ACC112 (cell line): Measurements from ENCODE around the gene GANC.
"Not testable (repeated sequence)": the region's sequence is repeated elsewhere in the genome, so short reads cannot be mapped to it uniquely, and the experiment has no call there.

Experiments used
- H2AFZ ChIP-seq: fragments of 200-600 bp; sonication (generic); one replicate; pipeline ENCODE4 v1.6.0; 2017; ENCODE audit warnings: antibody characterized with exemption, low read length; ENCODE audit not compliant: unreplicated experiment
- H3K27ac ChIP-seq: fragments of 200-600 bp; sonication (generic); 2 replicates; pipeline ENCODE4 v1.5.1; 2014; ENCODE audit warnings: low read depth, mild to moderate bottlenecking, antibody characterized with exemption, low read length, moderate library complexity
- H3K27me3 ChIP-seq: fragments of 200-600 bp; sonication (generic); 2 replicates; pipeline ENCODE4 v1.6.1; 2014; ENCODE audit warnings: mild to moderate bottlenecking, antibody characterized with exemption, low read length, moderate library complexity, mixed read lengths; ENCODE audit not compliant: insufficient read depth
- H3K36me3 ChIP-seq: fragments of 200-600 bp; sonication (generic); 2 replicates; pipeline ENCODE4 v1.6.1; 2016; ENCODE audit warnings: mild to moderate bottlenecking, antibody characterized with exemption, low read length, moderate library complexity, mixed read lengths; ENCODE audit not compliant: insufficient read depth
- H3K4me1 ChIP-seq: fragments of 200-600 bp; sonication (generic); one replicate; pipeline ENCODE4 v1.6.1; 2016; ENCODE audit warnings: low read length, mixed read lengths; ENCODE audit not compliant: insufficient read depth, unreplicated experiment, control insufficient read depth
- H3K4me3 ChIP-seq: fragments of 200-600 bp; sonication (generic); 2 replicates; pipeline ENCODE4 v1.5.1; 2014; ENCODE audit warnings: mild to moderate bottlenecking, low read depth, low read length
- H3K79me2 ChIP-seq: fragments of 200-600 bp; sonication (generic); one replicate; pipeline ENCODE4 v1.6.0; 2016; ENCODE audit warnings: low read length; ENCODE audit not compliant: control insufficient read depth, unreplicated experiment, insufficient read depth

GANC gene

DNA sequence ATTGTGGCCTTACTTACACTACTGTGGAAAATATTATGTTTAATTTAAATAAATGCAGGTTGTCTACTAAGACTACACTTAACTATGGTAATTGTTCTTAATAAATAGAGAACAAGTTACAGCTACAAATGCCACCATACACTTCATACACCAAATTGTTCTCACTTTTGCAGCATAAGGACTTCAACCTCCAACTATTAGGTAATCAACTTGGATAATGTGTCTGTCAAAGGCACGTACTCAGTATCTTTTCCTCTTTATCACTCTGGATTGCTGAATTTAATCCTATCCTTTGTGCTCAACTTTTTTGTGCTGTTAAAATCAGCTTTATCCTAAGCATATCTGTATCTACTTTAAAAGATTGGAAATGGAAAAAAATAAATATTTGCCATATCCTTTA, 41.8 kb downstream of the GANC start:
- no peak overlapping the region for H3K4me3 ChIP-seq
- H3K79me2 ChIP-seq, result no peaks in the 10 kb centered on the region
- no peak overlapping the region for H3K27ac ChIP-seq
- no peaks in the 10 kb centered on the region for H3K4me1 ChIP-seq
- H3K36me3 ChIP-seq, result peaks cover 8% of the 10 kb centered on the region; the same call in 1 of the 2 replicates
- H3K27me3 ChIP-seq, result no peaks in the 10 kb centered on the region
- H2AFZ ChIP-seq, result no peak overlapping the region

DNA sequence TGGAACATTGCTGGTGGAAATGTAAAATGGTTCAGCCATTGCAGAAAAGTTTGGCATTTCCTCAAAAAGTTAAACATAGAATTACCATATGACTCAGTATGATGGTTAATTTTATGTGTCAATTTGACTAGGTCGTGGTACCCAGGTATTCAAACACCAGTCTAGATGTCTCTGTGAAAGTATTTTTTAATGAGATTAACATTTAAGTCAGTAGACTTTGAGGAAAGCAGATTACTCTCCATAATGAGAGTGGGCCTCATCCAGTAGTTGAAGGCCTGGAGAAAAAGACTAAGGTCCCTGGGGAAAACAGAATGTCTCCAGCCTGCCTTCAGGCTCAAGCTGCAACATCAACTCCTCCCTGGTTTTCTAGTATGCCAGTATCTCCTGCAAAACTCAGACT, 42.5 kb downstream of the GANC start:
- no peak overlapping the region for H3K4me3 ChIP-seq
- no peak overlapping the region for H2AFZ ChIP-seq
- peaks cover 5% of the 10 kb centered on the region; the same call in 1 of the 2 replicates for H3K36me3 ChIP-seq
- no peaks in the 10 kb centered on the region for H3K27me3 ChIP-seq
- no peaks in the 10 kb centered on the region for H3K79me2 ChIP-seq
- H3K4me1 ChIP-seq, result no peaks in the 10 kb centered on the region
- no peak overlapping the region for H3K27ac ChIP-seq

DNA sequence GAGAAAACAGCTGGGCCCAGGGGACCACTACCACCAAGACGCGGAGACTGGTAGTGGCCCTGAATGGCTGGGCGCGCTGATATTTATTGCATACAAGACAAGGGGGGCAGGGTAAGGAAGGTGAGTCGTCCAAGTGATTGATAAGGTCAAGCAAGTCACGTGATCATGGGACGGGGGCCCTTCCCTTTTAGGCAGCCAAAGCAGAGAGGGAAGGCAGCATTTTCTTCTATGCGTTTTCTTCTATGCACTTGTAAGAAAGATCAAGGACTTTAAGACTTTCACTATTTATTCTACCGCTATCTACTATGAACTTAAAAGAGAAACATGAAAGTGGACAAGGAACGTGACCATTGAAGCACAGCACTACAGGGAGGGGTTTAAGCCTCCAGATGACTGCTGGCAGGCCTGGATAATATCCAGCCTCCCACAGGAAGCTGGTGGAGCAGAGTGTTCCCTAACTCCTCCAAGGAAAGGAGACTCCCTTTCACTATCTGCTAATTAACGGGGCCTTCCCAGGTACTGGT, 43.3 kb downstream of the GANC start:
- not testable (repeated sequence) for H3K4me1 ChIP-seq, H3K79me2 ChIP-seq

DNA sequence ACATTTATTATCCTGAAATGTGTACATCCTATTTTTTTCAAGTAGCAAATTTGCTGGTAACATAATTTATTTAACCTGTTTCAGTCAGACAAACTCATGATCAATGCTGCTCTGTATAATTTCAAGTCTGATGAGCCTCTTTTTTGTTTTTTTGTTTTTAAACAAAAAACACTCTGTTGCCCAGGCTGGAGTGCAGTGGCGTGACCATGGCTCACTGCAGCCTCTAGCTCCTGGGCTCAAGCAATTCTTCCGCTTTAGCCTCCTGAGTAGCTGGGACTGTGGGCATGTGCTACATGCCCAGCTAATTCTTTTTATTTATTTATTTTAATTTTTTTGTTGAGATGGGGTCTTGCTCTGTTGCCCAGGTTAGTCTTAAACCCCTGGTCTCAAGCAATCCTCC, 46.2 kb downstream of the GANC start:
- Histone ChIP-seq H2AFZ (no peak overlapping the region), H3K36me3 (0 out of 2 replicates have a peak, but pooled peaks cover 4% of the 10 kb centered on the region), H3K4me1 (peaks cover 10% of the 10 kb centered on the region), H3K4me3 (no peak overlapping the region), H3K27ac (no peak overlapping the region), H3K79me2 (no peaks in the 10 kb centered on the region), H3K27me3 (no peaks in the 10 kb centered on the region)

More for the DNA sequence above, 43.3 kb downstream of the GANC start:
- H3K27me3 ChIP-seq, H3K4me3 ChIP-seq, H2AFZ ChIP-seq, H3K36me3 ChIP-seq, H3K27ac ChIP-seq: not testable (repeated sequence)

DNA sequence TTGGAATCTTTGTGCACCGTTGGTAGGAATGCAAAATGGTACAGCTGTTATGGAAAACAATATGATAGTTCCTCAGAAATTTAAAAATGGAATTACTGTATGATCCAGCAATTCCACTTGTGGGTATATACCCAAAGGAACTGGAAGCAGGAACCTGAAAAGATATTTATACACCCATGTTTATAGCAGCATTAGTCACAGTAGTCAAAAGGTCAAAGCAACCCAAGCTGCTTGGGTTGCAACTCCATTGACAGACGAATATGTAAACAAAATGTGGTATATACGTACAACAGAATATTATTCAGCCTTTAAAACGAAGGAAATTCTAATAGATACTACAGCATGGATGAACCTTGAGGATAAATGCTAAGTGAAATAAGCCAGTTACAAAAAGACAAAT, 51.3 kb downstream of the GANC start:
- Histone ChIP-seq H3K4me3 (no peak overlapping the region), H3K79me2 (no peaks in the 10 kb centered on the region), H3K27ac (no peak overlapping the region), H3K36me3 (peaks cover 7% of the 10 kb centered on the region; the same call in 1 of the 2 replicates), H3K27me3 (no peaks in the 10 kb centered on the region), H3K4me1 (peaks cover 14% of the 10 kb centered on the region), H2AFZ (no peak overlapping the region)

DNA sequence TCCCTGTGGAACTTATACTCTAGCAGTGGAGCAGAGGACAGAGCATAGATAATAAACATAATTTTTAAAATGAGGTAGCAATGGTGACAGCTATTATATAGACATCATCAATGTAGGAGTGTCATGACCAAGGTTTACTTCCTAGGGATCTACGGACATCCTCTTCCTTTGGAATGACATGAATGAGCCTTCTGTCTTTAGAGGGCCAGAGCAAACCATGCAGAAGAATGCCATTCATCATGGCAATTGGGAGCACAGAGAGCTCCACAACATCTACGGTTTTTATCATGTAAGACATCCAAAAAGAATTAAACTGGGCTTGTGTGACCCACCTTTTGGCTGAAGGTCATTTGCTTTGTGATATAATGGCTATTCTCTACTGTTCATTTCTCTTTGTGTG, 56.2 kb downstream of the GANC start:
- H3K27me3 ChIP-seq, result no peaks in the 10 kb centered on the region
- no peaks in the 10 kb centered on the region for H3K79me2 ChIP-seq
- H3K27ac ChIP-seq, result no peak overlapping the region
- H2AFZ ChIP-seq, result no peak overlapping the region
- H3K4me1 ChIP-seq, result peaks cover 15% of the 10 kb centered on the region
- no peak overlapping the region for H3K4me3 ChIP-seq
- peaks cover 8% of the 10 kb centered on the region; the same call in 1 of the 2 replicates for H3K36me3 ChIP-seq

DNA sequence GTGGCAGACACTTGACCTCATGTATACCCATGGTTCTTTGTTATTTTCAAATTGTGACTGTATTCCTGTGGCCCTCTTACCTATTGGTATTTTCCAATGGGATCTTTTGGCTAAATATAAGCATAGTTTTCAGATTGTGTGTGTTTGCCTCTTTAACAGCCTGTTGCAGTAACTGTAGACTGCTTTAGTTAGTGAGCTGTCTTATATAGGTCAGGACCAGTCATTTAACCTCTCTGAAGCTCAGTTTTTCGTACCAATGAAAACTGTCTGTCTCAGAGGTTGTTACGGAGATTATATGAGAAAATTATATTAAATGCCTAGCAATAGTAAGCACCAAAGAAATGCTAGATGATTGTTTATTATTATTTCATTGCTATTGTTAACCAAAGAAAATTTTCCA, 57.0 kb downstream of the GANC start:
- Histone ChIP-seq H2AFZ (no peak overlapping the region), H3K27ac (no peak overlapping the region), H3K27me3 (no peaks in the 10 kb centered on the region), H3K4me3 (no peak overlapping the region), H3K4me1 (peaks cover 10% of the 10 kb centered on the region), H3K36me3 (peaks cover 11% of the 10 kb centered on the region; the same call in 1 of the 2 replicates), H3K79me2 (no peaks in the 10 kb centered on the region)

DNA sequence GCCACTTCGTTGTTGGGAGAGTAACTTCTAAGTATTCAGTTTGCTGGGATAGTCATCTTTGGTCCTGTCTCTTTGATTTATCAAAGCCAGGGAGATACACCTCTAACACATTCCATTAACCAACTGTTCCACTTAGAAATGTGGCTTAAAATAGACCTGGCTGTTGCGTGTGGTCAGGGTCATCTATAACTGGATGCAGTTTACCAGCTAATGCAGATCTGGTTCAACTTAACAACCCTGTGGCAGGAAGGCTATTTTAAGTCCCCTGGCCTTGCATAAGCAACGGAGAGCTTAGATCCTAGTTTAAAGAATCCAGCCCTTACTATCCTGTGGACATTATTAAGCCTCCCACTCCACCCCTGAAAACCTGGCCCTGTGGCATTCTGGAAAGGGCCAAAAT, 58.2 kb downstream of the GANC start:
- Histone ChIP-seq H3K36me3 (peaks cover 19% of the 10 kb centered on the region; the same call in 1 of the 2 replicates), H2AFZ (no peak overlapping the region), H3K79me2 (no peaks in the 10 kb centered on the region), H3K27ac (peak overlapping the region; percentile 0; the same call in 1 of the 2 replicates), H3K4me1 (peaks cover 10% of the 10 kb centered on the region), H3K27me3 (no peaks in the 10 kb centered on the region), H3K4me3 (no peak overlapping the region)

DNA sequence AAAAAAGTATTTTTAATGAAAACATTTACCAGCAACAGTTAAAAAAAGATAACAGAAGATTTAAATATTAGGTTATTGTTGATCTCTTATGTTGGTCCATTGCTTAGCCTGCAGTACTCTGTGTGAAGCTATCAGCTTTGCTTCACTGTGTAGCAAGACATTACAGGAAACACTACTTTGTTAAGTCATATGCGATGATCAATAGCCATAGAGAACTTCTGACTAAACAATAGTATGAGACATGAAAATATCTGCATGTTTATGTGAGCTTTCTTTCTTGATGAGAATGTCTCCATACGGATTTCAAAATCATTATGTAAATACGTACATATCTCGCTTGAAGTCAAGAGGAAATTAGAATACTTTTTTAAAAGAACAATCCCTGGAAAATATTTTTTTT, 59.3 kb downstream of the GANC start:
- Histone ChIP-seq H3K27ac (peak overlapping the region; percentile 86), H3K4me3 (no peak overlapping the region), H3K36me3 (peaks cover 16% of the 10 kb centered on the region; the same call in 1 of the 2 replicates), H3K27me3 (no peaks in the 10 kb centered on the region), H2AFZ (no peak overlapping the region), H3K4me1 (peaks cover 10% of the 10 kb centered on the region), H3K79me2 (no peaks in the 10 kb centered on the region)

DNA sequence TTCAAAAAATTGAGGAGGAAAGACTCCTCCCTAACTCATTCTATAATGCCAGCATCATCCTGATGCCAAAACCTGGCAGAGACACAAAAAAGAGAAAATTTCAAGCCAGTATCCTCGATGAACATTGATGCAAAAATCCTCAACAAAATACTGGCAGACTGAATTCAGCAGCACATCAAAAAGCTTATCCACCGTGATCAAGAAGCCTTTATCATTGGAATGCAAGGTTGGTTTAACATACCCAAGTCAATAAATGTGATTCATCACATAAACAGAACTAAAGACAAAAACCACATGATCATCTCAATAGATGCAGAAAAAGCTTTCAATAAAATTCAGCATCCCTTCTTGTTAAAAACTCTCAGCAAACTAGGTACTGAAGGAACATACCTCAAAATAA, 62.1 kb downstream of the GANC start:
- H2AFZ ChIP-seq, result no peak overlapping the region
- peaks cover 16% of the 10 kb centered on the region; the same call in 1 of the 2 replicates for H3K36me3 ChIP-seq
- peaks cover 10% of the 10 kb centered on the region for H3K4me1 ChIP-seq
- H3K4me3 ChIP-seq, result no peak overlapping the region
- H3K27ac ChIP-seq, result no peak overlapping the region
- no peaks in the 10 kb centered on the region for H3K79me2 ChIP-seq
- no peaks in the 10 kb centered on the region for H3K27me3 ChIP-seq

DNA sequence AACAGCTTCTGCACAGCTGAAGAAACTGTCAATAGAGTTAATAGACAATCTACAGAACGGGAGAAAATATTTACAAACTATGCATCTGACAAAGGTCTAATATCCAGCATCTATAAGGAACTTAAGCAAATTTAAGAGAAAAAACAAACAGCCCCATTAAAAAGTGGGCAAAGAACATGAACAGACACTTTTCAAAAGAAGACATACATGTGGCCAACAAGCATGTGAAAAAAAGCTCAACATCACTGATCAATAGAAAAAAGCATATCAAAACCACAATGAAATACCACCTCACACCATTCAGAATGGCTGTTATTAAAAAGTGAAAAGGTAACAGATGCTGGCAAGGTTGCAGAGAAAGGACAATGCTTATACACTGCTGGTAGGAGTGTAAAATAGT, 63.6 kb downstream of the GANC start:
- Histone ChIP-seq H3K4me1 (peaks cover 10% of the 10 kb centered on the region), H3K36me3 (peaks cover 16% of the 10 kb centered on the region; the same call in 1 of the 2 replicates)
- H3K27me3 ChIP-seq, H3K27ac ChIP-seq, H3K79me2 ChIP-seq, H3K4me3 ChIP-seq, H2AFZ ChIP-seq: not testable (repeated sequence)
